GM18867 (cell line): Measurements from ENCODE around the gene ZNF74.

Source experiments
- ATAC-seq: cut with Tn5 transposase; IDR thresholded peaks from one replicate; pipeline ENCODE4 v1.9.1; 2021; ENCODE audit warnings: mild to moderate bottlenecking, moderate library complexity; ENCODE audit not compliant: unreplicated experiment

The ZNF74 gene

GRCh38 chr22:20430720-20431510, 37.0 kb downstream of the ZNF74 start:
- no peak for ATAC-seq

GRCh38 chr22:20431511-20432192, 37.7 kb downstream of the ZNF74 start:
- ATAC-seq, result no peak

- no peak for ATAC-seq
Measured at GRCh38 chr22:20432244-20432686, 38.3 kb downstream of the ZNF74 start.

- ATAC-seq, result no peak
Measured at GRCh38 chr22:20433191-20433590, 39.2 kb downstream of the ZNF74 start.

- no peak for ATAC-seq
Measured at GRCh38 chr22:20433686-20434241, 39.8 kb downstream of the ZNF74 start.

GRCh38 chr22:20434264-20434751, 40.4 kb downstream of the ZNF74 start:
- ATAC-seq, result no peak

GRCh38 chr22:20434773-20435172, 40.8 kb downstream of the ZNF74 start:
- no peak for ATAC-seq

- no peak for ATAC-seq
Measured at GRCh38 chr22:20435436-20436306, 41.7 kb downstream of the ZNF74 start.

GRCh38 chr22:20436307-20436767, 42.4 kb downstream of the ZNF74 start:
- ATAC-seq, result no peak

- no peak for ATAC-seq
Measured at GRCh38 chr22:20436768-20437612, 43.0 kb downstream of the ZNF74 start.

GRCh38 chr22:20437613-20438426, 43.9 kb downstream of the ZNF74 start, which contains the start of gene SCARF2:
Gene SCARF2 (minus strand): TSS chr22:20437825. CDS start chr22:20437754, 71 bp downstream.
- ATAC-seq, result no peak

GRCh38 chr22:20438427-20438677, 44.4 kb downstream of the ZNF74 start:
- no peak for ATAC-seq

GRCh38 chr22:20438678-20439492, 44.9 kb downstream of the ZNF74 start:
- no peak for ATAC-seq

GRCh38 chr22:20439556-20439927, 45.6 kb downstream of the ZNF74 start:
- ATAC-seq, result no peak

GRCh38 chr22:20439928-20440575, 46.1 kb downstream of the ZNF74 start:
- ATAC-seq, result no peak

GRCh38 chr22:20440637-20441591, 47.0 kb downstream of the ZNF74 start:
- no peak for ATAC-seq
